Measurements from ENCODE around the gene JAZF1. TPM values are rescaled to one million over a fixed set of nuclear protein-coding genes. Genes with fewer than 3 reads are reported as not detected.

The JAZF1 gene
- total RNA-seq, 1 donor from 2014 or later = 33.8 TPM

DNA sequence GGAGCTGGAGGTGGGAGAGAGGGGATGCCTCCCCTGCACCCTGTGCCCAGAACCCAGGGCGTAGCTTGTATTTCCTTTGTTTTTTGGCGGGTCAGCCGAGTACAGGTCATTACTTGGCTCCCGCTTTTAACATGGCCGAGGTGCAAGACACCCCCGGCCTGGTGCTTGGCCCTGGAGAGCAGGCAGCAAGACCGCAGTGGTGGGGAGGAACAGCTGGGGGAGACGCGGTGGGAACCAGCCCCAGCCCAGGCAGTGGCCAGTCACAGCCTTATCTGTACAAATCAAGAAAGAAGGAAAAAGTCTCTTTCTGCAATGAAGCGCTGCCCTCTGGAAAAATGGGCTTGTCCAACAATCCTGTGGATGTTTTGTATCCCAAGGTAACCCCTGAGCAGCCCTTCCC, 341.5 kb downstream of the JAZF1 start:
- TF ChIP-seq, protein P1, sequence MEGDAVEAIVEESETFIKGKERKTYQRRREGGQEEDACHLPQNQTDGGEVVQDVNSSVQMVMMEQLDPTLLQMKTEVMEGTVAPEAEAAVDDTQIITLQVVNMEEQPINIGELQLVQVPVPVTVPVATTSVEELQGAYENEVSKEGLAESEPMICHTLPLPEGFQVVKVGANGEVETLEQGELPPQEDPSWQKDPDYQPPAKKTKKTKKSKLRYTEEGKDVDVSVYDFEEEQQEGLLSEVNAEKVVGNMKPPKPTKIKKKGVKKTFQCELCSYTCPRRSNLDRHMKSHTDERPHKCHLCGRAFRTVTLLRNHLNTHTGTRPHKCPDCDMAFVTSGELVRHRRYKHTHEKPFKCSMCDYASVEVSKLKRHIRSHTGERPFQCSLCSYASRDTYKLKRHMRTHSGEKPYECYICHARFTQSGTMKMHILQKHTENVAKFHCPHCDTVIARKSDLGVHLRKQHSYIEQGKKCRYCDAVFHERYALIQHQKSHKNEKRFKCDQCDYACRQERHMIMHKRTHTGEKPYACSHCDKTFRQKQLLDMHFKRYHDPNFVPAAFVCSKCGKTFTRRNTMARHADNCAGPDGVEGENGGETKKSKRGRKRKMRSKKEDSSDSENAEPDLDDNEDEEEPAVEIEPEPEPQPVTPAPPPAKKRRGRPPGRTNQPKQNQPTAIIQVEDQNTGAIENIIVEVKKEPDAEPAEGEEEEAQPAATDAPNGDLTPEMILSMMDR (IDR thresholded peaks at IDR 0.05) = no peak
- no peaks in the 10 kb centered on the region for H3K27me3 Mint-ChIP-seq (ENCODE audit: low read depth)
- peaks cover 24% of the 10 kb centered on the region for H3K4me1 Mint-ChIP-seq (ENCODE audit: low read depth)
- no peaks in the 10 kb centered on the region for H3K9me3 Mint-ChIP-seq (ENCODE audit: low read depth)
- no peak overlapping the region for H3K4me3 Mint-ChIP-seq (ENCODE audit: unreplicated experiment)
- H3K36me3 Mint-ChIP-seq (ENCODE audit: low read depth) = peaks cover 8% of the 10 kb centered on the region
- H3K27ac Mint-ChIP-seq (ENCODE audit: unreplicated experiment) = no peak overlapping the region
- no peak for DNase-seq (ENCODE audit: low spot score)

DNA sequence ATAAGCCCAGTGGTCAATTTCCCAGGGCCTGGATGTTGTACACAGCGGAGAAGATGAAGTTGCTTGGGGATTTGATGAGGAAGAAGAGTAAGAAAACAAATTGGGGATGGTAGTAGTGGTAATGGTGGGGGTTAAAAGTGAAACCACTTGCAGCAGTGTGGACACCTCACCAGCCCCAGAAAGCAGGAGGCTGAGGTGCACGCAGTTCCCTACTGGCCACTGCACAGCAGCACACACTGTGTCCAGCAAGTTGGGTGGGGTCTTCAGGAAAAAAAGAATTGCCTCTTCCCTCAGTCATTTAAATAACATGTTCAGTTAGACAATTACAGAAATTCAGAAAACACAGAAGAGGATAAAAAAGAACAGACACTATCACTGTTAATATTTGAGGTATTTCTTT, 344.1 kb downstream of the JAZF1 start:
- Mint-ChIP-seq H3K27ac (ENCODE audit: unreplicated experiment) (no peak overlapping the region), H3K4me3 (ENCODE audit: unreplicated experiment) (no peak overlapping the region), H3K9me3 (ENCODE audit: low read depth) (no peaks in the 10 kb centered on the region), H3K36me3 (ENCODE audit: low read depth) (peaks cover 13% of the 10 kb centered on the region), H3K27me3 (ENCODE audit: low read depth) (no peaks in the 10 kb centered on the region), H3K4me1 (ENCODE audit: low read depth) (peaks cover 8% of the 10 kb centered on the region)
- TF ChIP-seq, protein P1 (IDR thresholded peaks at IDR 0.05) = no peak
- DNase-seq (ENCODE audit: low spot score) = no peak

DNA sequence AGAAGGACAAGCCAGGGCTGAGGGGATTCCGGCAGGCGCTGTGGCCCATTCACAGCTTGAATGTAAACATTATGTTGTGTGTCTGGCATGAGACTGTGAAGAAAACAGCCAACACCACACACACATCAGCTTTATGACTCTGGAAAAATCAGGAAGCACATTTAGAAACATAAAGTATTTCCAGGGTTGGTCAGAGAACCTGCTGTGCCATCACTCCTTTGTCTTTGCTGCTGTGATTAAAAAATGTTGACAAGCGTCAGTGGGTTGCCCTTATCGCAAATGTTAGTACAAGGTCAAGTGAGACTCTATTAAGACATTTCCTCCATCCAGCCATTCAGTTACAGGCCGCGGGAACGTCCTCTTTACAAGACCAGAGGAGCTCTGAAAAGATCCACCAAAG, 345.2 kb downstream of the JAZF1 start:
- no peak for DNase-seq (ENCODE audit: low spot score)
- Mint-ChIP-seq H3K27ac (ENCODE audit: unreplicated experiment) (no peak overlapping the region), H3K36me3 (ENCODE audit: low read depth) (peaks cover 14% of the 10 kb centered on the region), H3K4me3 (ENCODE audit: unreplicated experiment) (no peak overlapping the region), H3K9me3 (ENCODE audit: low read depth) (no peaks in the 10 kb centered on the region), H3K27me3 (ENCODE audit: low read depth) (no peaks in the 10 kb centered on the region), H3K4me1 (ENCODE audit: low read depth) (peaks cover 8% of the 10 kb centered on the region)
- TF ChIP-seq, protein P1 (IDR thresholded peaks at IDR 0.05) = no peak

DNA sequence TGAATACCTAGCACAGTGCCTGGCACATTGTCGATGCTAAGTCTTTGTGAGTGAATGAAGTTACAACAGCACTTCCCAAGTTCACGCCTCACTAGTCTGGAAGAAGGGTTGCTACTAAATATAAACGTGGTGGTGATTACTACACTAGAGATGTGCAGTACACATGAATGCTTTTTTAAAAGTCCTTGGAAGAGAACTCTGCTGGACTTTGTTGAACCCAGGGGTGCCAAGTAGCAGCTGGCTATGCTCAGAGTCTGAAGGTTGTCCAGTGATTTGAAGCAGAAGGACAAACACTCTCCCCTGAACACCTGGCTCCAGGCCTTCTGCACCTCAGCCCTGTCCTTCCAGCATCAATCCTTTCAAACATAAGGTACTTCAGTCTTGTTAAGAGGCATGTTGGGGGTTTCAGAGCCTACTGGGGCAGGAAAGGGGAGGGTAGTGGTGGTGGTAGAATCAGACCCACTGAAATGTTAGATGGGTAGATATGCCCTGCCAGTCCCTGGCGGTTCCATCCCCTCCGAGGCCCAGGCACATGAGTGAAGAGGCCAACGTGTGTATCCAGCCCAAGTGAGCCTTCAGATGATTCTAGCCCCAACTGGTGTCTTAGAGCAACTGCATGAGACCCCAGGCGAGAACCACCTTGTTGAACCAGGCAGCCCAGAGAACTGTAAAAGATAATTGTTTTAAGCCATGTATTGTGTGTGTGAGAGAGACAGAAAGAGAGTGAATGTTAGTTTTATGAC, 346.2 kb downstream of the JAZF1 start:
- Mint-ChIP-seq H3K27ac (ENCODE audit: unreplicated experiment) (no peak overlapping the region), H3K9me3 (ENCODE audit: low read depth) (no peaks in the 10 kb centered on the region)

DNA sequence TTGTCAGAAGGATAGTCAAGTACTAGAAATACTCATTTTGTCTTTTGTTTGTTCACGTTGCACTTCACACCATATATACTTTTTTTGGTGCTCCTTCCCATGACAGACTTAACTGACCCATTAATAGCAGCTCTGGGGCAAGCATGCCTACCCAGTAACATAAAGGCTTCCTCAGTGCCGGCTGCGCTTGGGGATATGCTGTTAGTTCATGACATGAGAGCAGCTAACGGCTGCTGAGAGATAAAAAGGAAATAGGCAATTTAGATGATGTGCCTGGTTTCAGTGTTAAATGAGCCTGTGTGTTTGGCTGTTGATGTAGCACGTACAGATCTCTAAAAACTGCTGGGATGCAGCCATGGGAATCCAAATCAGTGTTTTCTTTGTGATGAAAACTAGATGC, 354.2 kb downstream of the JAZF1 start:
- Mint-ChIP-seq H3K27me3 (ENCODE audit: low read depth) (no peaks in the 10 kb centered on the region), H3K4me1 (ENCODE audit: low read depth) (no peaks in the 10 kb centered on the region), H3K9me3 (ENCODE audit: low read depth) (no peaks in the 10 kb centered on the region), H3K27ac (ENCODE audit: unreplicated experiment) (no peak overlapping the region), H3K36me3 (ENCODE audit: low read depth) (peaks cover 7% of the 10 kb centered on the region), H3K4me3 (ENCODE audit: unreplicated experiment) (no peak overlapping the region)
- TF ChIP-seq, protein P1 (IDR thresholded peaks at IDR 0.05) = no peak
- DNase-seq (ENCODE audit: low spot score) = no peak

More for the DNA sequence above, 346.2 kb downstream of the JAZF1 start:
- no peak for DNase-seq (ENCODE audit: low spot score)
- Mint-ChIP-seq H3K27me3 (ENCODE audit: low read depth) (no peaks in the 10 kb centered on the region), H3K4me3 (ENCODE audit: unreplicated experiment) (no peak overlapping the region), H3K36me3 (ENCODE audit: low read depth) (peaks cover 14% of the 10 kb centered on the region), H3K4me1 (ENCODE audit: low read depth) (peaks cover 8% of the 10 kb centered on the region)
- TF ChIP-seq, protein P1 (IDR thresholded peaks at IDR 0.05) = no peak

All from chondrocyte (in vitro differentiated cells).